ENCODE results near the gene DAP3.

DNA sequence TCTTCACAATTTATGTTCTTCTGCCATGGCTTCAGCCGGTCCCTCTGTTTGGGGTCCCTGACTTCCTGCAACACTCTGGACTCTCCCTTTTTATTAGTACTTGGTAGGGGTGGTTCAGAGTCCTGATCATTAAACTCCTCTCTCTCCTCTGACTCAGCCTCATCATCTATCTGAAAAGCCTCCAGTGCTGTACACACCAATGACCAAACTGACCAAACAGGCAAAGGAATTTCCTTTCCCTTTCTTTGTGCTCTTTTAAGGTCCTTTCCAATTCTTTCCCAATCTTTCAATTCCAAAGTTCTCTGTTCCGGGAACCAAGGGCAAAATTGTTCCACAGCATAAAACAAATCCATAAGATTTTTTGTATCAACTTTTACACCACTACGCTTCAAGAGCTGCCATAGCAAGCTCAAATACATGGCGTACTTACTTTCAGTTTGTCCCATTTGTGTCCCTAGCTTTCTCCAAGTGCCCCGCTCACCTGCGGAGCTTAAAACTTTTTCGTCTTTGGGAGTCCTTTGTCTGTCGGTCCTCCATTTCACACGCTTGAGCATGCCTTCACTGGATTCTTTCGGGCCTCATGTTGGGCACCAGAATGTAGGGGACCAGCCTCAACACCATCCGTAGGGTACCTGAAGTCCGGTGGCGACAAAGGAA lies 9.6 kb downstream of the DAP3 start:
- TF ChIP-seq, protein P1, sequence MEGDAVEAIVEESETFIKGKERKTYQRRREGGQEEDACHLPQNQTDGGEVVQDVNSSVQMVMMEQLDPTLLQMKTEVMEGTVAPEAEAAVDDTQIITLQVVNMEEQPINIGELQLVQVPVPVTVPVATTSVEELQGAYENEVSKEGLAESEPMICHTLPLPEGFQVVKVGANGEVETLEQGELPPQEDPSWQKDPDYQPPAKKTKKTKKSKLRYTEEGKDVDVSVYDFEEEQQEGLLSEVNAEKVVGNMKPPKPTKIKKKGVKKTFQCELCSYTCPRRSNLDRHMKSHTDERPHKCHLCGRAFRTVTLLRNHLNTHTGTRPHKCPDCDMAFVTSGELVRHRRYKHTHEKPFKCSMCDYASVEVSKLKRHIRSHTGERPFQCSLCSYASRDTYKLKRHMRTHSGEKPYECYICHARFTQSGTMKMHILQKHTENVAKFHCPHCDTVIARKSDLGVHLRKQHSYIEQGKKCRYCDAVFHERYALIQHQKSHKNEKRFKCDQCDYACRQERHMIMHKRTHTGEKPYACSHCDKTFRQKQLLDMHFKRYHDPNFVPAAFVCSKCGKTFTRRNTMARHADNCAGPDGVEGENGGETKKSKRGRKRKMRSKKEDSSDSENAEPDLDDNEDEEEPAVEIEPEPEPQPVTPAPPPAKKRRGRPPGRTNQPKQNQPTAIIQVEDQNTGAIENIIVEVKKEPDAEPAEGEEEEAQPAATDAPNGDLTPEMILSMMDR (IDR thresholded peaks at IDR 0.05): no peak
- no peak for TF ChIP-seq POLR2A (IDR thresholded peaks at IDR 0.05)
